H1 (cell line): ENCODE results near the gene ARNT2. TPM values are rescaled to one million over a fixed set of nuclear protein-coding genes. Genes with fewer than 3 reads are reported as not detected.

ENCODE experiments used
- BACH1 ChIP-seq: IDR thresholded peaks from 2 replicates; pipeline ENCODE4 v1.6.1; 2012; ENCODE audit warnings: low read length, improper control_type of control experiment
- CBX5 ChIP-seq: fragments of 300-800, 300-1000 bp; sonication (generic); IDR thresholded peaks from 2 replicates; pipeline ENCODE4 v1.7.1; 2016; ENCODE audit warnings: antibody characterized with exemption, low read length, low read depth
- CREB1 ChIP-seq: IDR thresholded peaks from 2 replicates; pipeline ENCODE4 v1.6.1; 2012; ENCODE audit warnings: inconsistent platforms
- KDM4A ChIP-seq: IDR thresholded peaks from one replicate; pipeline ENCODE4 v1.7.1; 2012; ENCODE audit warnings: low read depth, mild to moderate bottlenecking, moderate library complexity, low read length, inconsistent platforms; ENCODE audit not compliant: severe bottlenecking
- POLR2AphosphoS5 ChIP-seq: IDR thresholded peaks from 2 replicates; pipeline ENCODE4 v1.6.1; 2011; ENCODE audit warnings: low read depth, low read length
- RFX5 ChIP-seq: IDR thresholded peaks from 2 replicates; pipeline ENCODE4 v1.6.1; 2011; ENCODE audit warnings: low read depth, low read length, improper control_type of control experiment, borderline replicate concordance
- TEAD4 ChIP-seq: IDR thresholded peaks from 2 replicates; pipeline ENCODE4 v1.6.1; 2012; ENCODE audit warnings: low read depth, low read length, inconsistent platforms, mixed read lengths
- YY1 ChIP-seq: IDR thresholded peaks from 2 replicates; pipeline ENCODE4 v1.6.1; 2011; ENCODE audit warnings: low read depth, mild to moderate bottlenecking, low read length
- polyA plus RNA-seq, 7 experiments: library from polyadenylated mRNA; depleted of rRNA in 3 of 7; stranded (reverse) in 5 of 7; unstranded in 2 of 7; fragments of >200 nt in 5 of 7; fragments of 200-250 nt in 2 of 7; gene quantifications; 1 replicate in 5 of 7; 2 replicates in 1 of 7; 4 replicates in 1 of 7; pipeline versions ENCODE4 v1.2.1 to v1.2.3, GENCODE V29; 2011 to 2013; ENCODE audit warnings: missing spikeins in 2 of 7, mixed read lengths in 2 of 7
- total RNA-seq: library from RNA; stranded (reverse); fragmentation: NEBNext Ultra II Directional; extraction: Animal tissue kit (Norgen Biotek cat#: 25700); gene quantifications from 2 replicates; pipeline ENCODE4 v1.2.1, GENCODE V29; 2021
- TF ChIP-seq, protein P1 (sequence below): fragments of 300-600 bp; sonication (generic); IDR thresholded peaks from 2 replicates; pipeline ENCODE4 v1.7.1; 2012; ENCODE audit warnings: low read length, moderate library complexity, mild to moderate bottlenecking, inconsistent platforms; ENCODE audit not compliant: insufficient replicate concordance
- TF ChIP-seq, protein P2 (sequence below): IDR thresholded peaks from 2 replicates; pipeline ENCODE4 v1.6.1; 2011; ENCODE audit warnings: low read length, improper control_type of control experiment
- TF ChIP-seq, protein P3 (sequence below): IDR thresholded peaks from 2 replicates; pipeline ENCODE4 v1.6.1; 2012; ENCODE audit warnings: inconsistent platforms

ARNT2 gene
- total and polyA plus RNA-seq, 2 of the 8 experiments (the other 6 are each of a cell fraction or from before 2014, with no cell fraction given): 9.5 to 14.6 TPM

DNA sequence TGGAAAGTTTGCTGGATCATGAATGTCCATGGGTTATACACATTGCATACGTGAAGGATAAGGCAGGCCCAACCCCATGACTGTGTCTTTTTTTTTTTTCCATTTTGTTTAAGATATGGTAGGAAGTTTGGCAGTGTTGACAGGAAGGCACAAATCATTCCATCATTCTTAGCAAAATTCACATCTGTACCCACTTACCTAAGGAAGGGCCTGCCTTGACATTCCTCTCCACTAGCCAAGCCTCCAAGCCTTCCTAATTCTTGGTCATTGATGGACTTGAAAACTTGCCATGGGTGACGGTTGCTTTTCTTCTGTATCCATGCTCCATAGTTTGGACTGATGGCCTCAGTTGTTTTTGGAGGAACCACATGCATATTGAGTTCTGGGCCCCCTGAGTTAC, 54.4 kb downstream of the ARNT2 start (continued):
- TF ChIP-seq, protein P1, sequence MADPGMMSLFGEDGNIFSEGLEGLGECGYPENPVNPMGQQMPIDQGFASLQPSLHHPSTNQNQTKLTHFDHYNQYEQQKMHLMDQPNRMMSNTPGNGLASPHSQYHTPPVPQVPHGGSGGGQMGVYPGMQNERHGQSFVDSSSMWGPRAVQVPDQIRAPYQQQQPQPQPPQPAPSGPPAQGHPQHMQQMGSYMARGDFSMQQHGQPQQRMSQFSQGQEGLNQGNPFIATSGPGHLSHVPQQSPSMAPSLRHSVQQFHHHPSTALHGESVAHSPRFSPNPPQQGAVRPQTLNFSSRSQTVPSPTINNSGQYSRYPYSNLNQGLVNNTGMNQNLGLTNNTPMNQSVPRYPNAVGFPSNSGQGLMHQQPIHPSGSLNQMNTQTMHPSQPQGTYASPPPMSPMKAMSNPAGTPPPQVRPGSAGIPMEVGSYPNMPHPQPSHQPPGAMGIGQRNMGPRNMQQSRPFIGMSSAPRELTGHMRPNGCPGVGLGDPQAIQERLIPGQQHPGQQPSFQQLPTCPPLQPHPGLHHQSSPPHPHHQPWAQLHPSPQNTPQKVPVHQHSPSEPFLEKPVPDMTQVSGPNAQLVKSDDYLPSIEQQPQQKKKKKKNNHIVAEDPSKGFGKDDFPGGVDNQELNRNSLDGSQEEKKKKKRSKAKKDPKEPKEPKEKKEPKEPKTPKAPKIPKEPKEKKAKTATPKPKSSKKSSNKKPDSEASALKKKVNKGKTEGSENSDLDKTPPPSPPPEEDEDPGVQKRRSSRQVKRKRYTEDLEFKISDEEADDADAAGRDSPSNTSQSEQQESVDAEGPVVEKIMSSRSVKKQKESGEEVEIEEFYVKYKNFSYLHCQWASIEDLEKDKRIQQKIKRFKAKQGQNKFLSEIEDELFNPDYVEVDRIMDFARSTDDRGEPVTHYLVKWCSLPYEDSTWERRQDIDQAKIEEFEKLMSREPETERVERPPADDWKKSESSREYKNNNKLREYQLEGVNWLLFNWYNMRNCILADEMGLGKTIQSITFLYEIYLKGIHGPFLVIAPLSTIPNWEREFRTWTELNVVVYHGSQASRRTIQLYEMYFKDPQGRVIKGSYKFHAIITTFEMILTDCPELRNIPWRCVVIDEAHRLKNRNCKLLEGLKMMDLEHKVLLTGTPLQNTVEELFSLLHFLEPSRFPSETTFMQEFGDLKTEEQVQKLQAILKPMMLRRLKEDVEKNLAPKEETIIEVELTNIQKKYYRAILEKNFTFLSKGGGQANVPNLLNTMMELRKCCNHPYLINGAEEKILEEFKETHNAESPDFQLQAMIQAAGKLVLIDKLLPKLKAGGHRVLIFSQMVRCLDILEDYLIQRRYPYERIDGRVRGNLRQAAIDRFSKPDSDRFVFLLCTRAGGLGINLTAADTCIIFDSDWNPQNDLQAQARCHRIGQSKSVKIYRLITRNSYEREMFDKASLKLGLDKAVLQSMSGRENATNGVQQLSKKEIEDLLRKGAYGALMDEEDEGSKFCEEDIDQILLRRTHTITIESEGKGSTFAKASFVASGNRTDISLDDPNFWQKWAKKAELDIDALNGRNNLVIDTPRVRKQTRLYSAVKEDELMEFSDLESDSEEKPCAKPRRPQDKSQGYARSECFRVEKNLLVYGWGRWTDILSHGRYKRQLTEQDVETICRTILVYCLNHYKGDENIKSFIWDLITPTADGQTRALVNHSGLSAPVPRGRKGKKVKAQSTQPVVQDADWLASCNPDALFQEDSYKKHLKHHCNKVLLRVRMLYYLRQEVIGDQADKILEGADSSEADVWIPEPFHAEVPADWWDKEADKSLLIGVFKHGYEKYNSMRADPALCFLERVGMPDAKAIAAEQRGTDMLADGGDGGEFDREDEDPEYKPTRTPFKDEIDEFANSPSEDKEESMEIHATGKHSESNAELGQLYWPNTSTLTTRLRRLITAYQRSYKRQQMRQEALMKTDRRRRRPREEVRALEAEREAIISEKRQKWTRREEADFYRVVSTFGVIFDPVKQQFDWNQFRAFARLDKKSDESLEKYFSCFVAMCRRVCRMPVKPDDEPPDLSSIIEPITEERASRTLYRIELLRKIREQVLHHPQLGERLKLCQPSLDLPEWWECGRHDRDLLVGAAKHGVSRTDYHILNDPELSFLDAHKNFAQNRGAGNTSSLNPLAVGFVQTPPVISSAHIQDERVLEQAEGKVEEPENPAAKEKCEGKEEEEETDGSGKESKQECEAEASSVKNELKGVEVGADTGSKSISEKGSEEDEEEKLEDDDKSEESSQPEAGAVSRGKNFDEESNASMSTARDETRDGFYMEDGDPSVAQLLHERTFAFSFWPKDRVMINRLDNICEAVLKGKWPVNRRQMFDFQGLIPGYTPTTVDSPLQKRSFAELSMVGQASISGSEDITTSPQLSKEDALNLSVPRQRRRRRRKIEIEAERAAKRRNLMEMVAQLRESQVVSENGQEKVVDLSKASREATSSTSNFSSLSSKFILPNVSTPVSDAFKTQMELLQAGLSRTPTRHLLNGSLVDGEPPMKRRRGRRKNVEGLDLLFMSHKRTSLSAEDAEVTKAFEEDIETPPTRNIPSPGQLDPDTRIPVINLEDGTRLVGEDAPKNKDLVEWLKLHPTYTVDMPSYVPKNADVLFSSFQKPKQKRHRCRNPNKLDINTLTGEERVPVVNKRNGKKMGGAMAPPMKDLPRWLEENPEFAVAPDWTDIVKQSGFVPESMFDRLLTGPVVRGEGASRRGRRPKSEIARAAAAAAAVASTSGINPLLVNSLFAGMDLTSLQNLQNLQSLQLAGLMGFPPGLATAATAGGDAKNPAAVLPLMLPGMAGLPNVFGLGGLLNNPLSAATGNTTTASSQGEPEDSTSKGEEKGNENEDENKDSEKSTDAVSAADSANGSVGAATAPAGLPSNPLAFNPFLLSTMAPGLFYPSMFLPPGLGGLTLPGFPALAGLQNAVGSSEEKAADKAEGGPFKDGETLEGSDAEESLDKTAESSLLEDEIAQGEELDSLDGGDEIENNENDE: no peak
- TF ChIP-seq BACH1 (no peak), CREB1 (no peak), RFX5 (no peak), TEAD4 (no peak), YY1 (no peak), CBX5 (no peak), POLR2AphosphoS5 (no peak), KDM4A (no peak)
- TF ChIP-seq, protein P2, sequence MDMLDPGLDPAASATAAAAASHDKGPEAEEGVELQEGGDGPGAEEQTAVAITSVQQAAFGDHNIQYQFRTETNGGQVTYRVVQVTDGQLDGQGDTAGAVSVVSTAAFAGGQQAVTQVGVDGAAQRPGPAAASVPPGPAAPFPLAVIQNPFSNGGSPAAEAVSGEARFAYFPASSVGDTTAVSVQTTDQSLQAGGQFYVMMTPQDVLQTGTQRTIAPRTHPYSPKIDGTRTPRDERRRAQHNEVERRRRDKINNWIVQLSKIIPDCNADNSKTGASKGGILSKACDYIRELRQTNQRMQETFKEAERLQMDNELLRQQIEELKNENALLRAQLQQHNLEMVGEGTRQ: no peak
- TF ChIP-seq, protein P3, sequence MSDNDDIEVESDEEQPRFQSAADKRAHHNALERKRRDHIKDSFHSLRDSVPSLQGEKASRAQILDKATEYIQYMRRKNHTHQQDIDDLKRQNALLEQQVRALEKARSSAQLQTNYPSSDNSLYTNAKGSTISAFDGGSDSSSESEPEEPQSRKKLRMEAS: no peak
